ENCODE data around the gene TREH. TPM values are rescaled to one million over a fixed set of nuclear protein-coding genes. Genes with fewer than 3 reads are reported as not detected.

Gene TREH
- total RNA-seq, 4 donors from 2014 or later = not detected

DNA sequence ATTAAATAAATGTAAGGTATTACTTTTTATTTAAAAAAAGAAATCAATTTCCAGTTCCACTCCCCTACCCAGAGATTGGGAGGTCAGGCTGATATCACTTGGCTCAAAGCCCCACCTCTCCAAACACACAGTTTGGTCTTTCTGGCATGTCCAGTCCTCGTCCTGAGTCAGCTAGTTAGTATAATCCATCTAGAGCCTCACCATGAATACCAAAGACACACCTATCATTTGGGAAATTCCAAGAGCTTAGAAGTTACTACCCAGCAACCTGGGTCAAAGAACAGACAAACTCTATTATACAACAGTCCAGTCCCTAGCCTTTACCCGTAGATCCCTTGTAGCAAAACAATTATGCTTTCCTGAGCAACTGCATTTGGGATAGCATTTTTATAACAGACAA, 9.4 kb downstream of the TREH start:
- TF ChIP-seq EP300 (IDR thresholded peaks at IDR 0.05) (no peak), CTCF (IDR thresholded peaks at IDR 0.05) (no peak), POLR2A (IDR thresholded peaks at IDR 0.05; ENCODE audit: low read depth) (no peak), POLR2AphosphoS5 (IDR thresholded peaks at IDR 0.05) (no peak)
- Histone ChIP-seq H3K27ac (replicated peaks in 1 of 4) (no peak overlapping the region), H3K4me1 (no peaks in the 10 kb centered on the region), H3K9me3 (no peaks in the 10 kb centered on the region), H3K4me3 (no peak overlapping the region), H3K27me3 (no peaks in the 10 kb centered on the region), H3K36me3 (no peaks in the 10 kb centered on the region)
- 59% methylated on average over 2 of the region's 2 CpGs for WGBS
- intact Hi-C loops (cut with DNase I) = no loop called here
- no peak for DNase-seq (ENCODE audit: extremely low spot score)

- H3K27ac ChIP-seq (replicated peaks in 1 of 4) = no peak overlapping the region
- no peak for DNase-seq (ENCODE audit: extremely low spot score)
- no peaks in the 10 kb centered on the region for H3K4me1 ChIP-seq
- H3K36me3 ChIP-seq = no peaks in the 10 kb centered on the region
- intact Hi-C loops (cut with DNase I) = no loop called here
- no peaks in the 10 kb centered on the region for H3K9me3 ChIP-seq
- H3K4me3 ChIP-seq = no peak overlapping the region
- peaks cover 0 to under 1% (median 0%) of the 10 kb centered on the region in 4 donors for H3K27me3 ChIP-seq
- TF ChIP-seq CTCF (IDR thresholded peaks at IDR 0.05) (no peak), EP300 (IDR thresholded peaks at IDR 0.05) (no peak)
- WGBS = 79% methylated on average over 5 of the region's 5 CpGs
Measured at GRCh38 chr11:118666371-118666770, 13.1 kb downstream of the TREH start.

- H3K4me1 ChIP-seq = peaks cover 10 to 17% (median 12%) of the 10 kb centered on the region in 4 donors
- H3K9me3 ChIP-seq = no peaks in the 10 kb centered on the region
- H3K36me3 ChIP-seq = no peaks in the 10 kb centered on the region
- intact Hi-C loops (cut with DNase I) = no loop called here
- DNase-seq (ENCODE audit: extremely low spot score) = no peak
- 85% methylated on average over 3 of the region's 3 CpGs for WGBS
- no peak overlapping the region for H3K4me3 ChIP-seq
- no peak overlapping the region for H3K27ac ChIP-seq (replicated peaks in 1 of 4)
- H3K27me3 ChIP-seq = peaks cover 0 to 12% (median 0%) of the 10 kb centered on the region in 4 donors
- TF ChIP-seq POLR2AphosphoS5 (IDR thresholded peaks at IDR 0.05) = no peak
- no peak for TF ChIP-seq EP300 (IDR thresholded peaks at IDR 0.05)
- TF ChIP-seq CTCF (IDR thresholded peaks at IDR 0.05) = no peak
- no peak for TF ChIP-seq POLR2A (IDR thresholded peaks at IDR 0.05; ENCODE audit: low read depth)
Measured at GRCh38 chr11:118663902-118664301, 15.5 kb downstream of the TREH start.

- Histone ChIP-seq H3K27me3 (peaks cover 0 to 12% (median 0%) of the 10 kb centered on the region in 4 donors), H3K4me1 (peaks cover 10 to 23% (median 17%) of the 10 kb centered on the region in 4 donors), H3K9me3 (no peaks in the 10 kb centered on the region), H3K36me3 (no peaks in the 10 kb centered on the region), H3K27ac (replicated peaks in 1 of 4) (no peak overlapping the region), H3K4me3 (no peak overlapping the region)
- intact Hi-C loops (cut with DNase I) = no loop called here
- 88% methylated on average over 4 of the region's 4 CpGs for WGBS
- TF ChIP-seq EP300 (IDR thresholded peaks at IDR 0.05) (no peak), CTCF (IDR thresholded peaks at IDR 0.05) (no peak)
- no peak for DNase-seq (ENCODE audit: extremely low spot score)
Measured at GRCh38 chr11:118663381-118663780, 16.1 kb downstream of the TREH start.

Measured in esophagus muscularis mucosa (tissue), 4 donors.